ENCODE results near the gene TMEM127.
"Not testable (repeated sequence)": the region's sequence is repeated elsewhere in the genome, so short reads cannot be mapped to it uniquely, and the experiment has no call there.

Gene TMEM127

GRCh38 chr2:96241900-96242611 lies 23.7 kb downstream of the TMEM127 start:
- in situ Hi-C loops (cut with HindIII; ENCODE audit: low sequenced_read_pairs), result no loop called here

GRCh38 chr2:96241227-96241626 lies 24.6 kb downstream of the TMEM127 start:
- in situ Hi-C loops (cut with HindIII; ENCODE audit: low sequenced_read_pairs), result no loop called here

- in situ Hi-C loops (cut with HindIII; ENCODE audit: low sequenced_read_pairs), result no loop called here
Measured at GRCh38 chr2:96240341-96241038, 25.3 kb downstream of the TMEM127 start.

GRCh38 chr2:96239745-96240264 lies 26.0 kb downstream of the TMEM127 start:
- in situ Hi-C loops (cut with HindIII; ENCODE audit: low sequenced_read_pairs), result no loop called here

GRCh38 chr2:96239091-96239490 lies 26.7 kb downstream of the TMEM127 start:
- in situ Hi-C loops (cut with HindIII; ENCODE audit: low sequenced_read_pairs), result no loop called here

- in situ Hi-C loops (cut with HindIII; ENCODE audit: low sequenced_read_pairs), result no loop called here
Measured at GRCh38 chr2:96238266-96238665, 27.5 kb downstream of the TMEM127 start.

- in situ Hi-C loops (cut with HindIII; ENCODE audit: low sequenced_read_pairs), result no loop called here
Measured at GRCh38 chr2:96236882-96237281, 28.9 kb downstream of the TMEM127 start.

GRCh38 chr2:96233880-96234316 lies 31.9 kb downstream of the TMEM127 start:
- in situ Hi-C loops (cut with HindIII; ENCODE audit: low sequenced_read_pairs), result no loop called here

GRCh38 chr2:96233436-96233835 lies 32.4 kb downstream of the TMEM127 start:
- in situ Hi-C loops (cut with HindIII; ENCODE audit: low sequenced_read_pairs), result no loop called here

- in situ Hi-C loops (cut with HindIII; ENCODE audit: low sequenced_read_pairs), result no loop called here
Measured at GRCh38 chr2:96231316-96231715, 34.5 kb downstream of the TMEM127 start.

- in situ Hi-C loops (cut with HindIII; ENCODE audit: low sequenced_read_pairs), result no loop called here
Measured at GRCh38 chr2:96225016-96225533, 40.7 kb downstream of the TMEM127 start.

- in situ Hi-C loops (cut with HindIII; ENCODE audit: low sequenced_read_pairs), result not testable (repeated sequence)
Measured at GRCh38 chr2:96221106-96221505, 44.7 kb downstream of the TMEM127 start.

GRCh38 chr2:96219959-96220358 lies 45.8 kb downstream of the TMEM127 start:
- in situ Hi-C loops (cut with HindIII; ENCODE audit: low sequenced_read_pairs), result not testable (repeated sequence)

- in situ Hi-C loops (cut with HindIII; ENCODE audit: low sequenced_read_pairs), result no loop called here
Measured at GRCh38 chr2:96218508-96219131, 47.2 kb downstream of the TMEM127 start.

GRCh38 chr2:96214554-96214953 lies 51.2 kb downstream of the TMEM127 start:
- in situ Hi-C loops (cut with HindIII; ENCODE audit: low sequenced_read_pairs), result no loop called here

GRCh38 chr2:96213379-96213778 lies 52.4 kb downstream of the TMEM127 start:
- in situ Hi-C loops (cut with HindIII; ENCODE audit: low sequenced_read_pairs), result no loop called here

GRCh38 chr2:96212339-96212738 lies 53.5 kb downstream of the TMEM127 start:
- in situ Hi-C loops (cut with HindIII; ENCODE audit: low sequenced_read_pairs), result no loop called here

GRCh38 chr2:96209729-96210085 lies 56.1 kb downstream of the TMEM127 start:
- in situ Hi-C loops (cut with HindIII; ENCODE audit: low sequenced_read_pairs), result no loop called here

GRCh38 chr2:96209011-96209728 lies 56.6 kb downstream of the TMEM127 start:
- in situ Hi-C loops (cut with HindIII; ENCODE audit: low sequenced_read_pairs), result no loop called here

GRCh38 chr2:96208143-96209010 lies 57.4 kb downstream of the TMEM127 start, which contains the start of gene STARD7:
TSS of gene STARD7 (minus strand) at chr2:96208827. CDS start at chr2:96208434, 393 bp downstream.
- in situ Hi-C loops (cut with HindIII; ENCODE audit: low sequenced_read_pairs), result no loop called here

Data from DLD1 (cell line).